Astrocyte of the spinal cord (primary cell): ENCODE results near the gene CARD9.

Experiments
- DNase-seq: peaks from one replicate; pipeline ENCODE4 v3.0.0; 2011; ENCODE audit warnings: low read depth, low spot score
- H3K4me3 ChIP-seq: 2 replicates; pipeline ENCODE4 v1.5.1; 2011; ENCODE audit warnings: low read depth, mild to moderate bottlenecking, low read length, moderate library complexity
- CTCF ChIP-seq: IDR thresholded peaks from 2 replicates; pipeline ENCODE4 v1.5.1; 2012; ENCODE audit warnings: low read depth, mild to moderate bottlenecking, low read length, inconsistent platforms
- in situ Hi-C: cut with HindIII; loops from 2 replicates; pipeline ENCODE4 v1.10.0; 2017; ENCODE audit warnings: low sequenced_read_pairs

The CARD9 gene

GRCh38 chr9:136359774-136360718 lies 13.4 kb downstream of the CARD9 start:
- no peak for DNase-seq
- in situ Hi-C loops = no loop called here
- no peak overlapping the region for H3K4me3 ChIP-seq
- no peak for TF ChIP-seq CTCF

- no peak for DNase-seq
- H3K4me3 ChIP-seq = no peak overlapping the region
- in situ Hi-C loops = no loop called here
- TF ChIP-seq CTCF = no peak
Measured at GRCh38 chr9:136358888-136359287, 14.6 kb downstream of the CARD9 start.

GRCh38 chr9:136358016-136358415 lies 15.5 kb downstream of the CARD9 start:
- TF ChIP-seq CTCF = no peak
- in situ Hi-C loops = no loop called here
- no peak overlapping the region for H3K4me3 ChIP-seq
- no peak for DNase-seq

- no peak overlapping the region for H3K4me3 ChIP-seq
- no peak for TF ChIP-seq CTCF
- in situ Hi-C loops = no loop called here
- DNase-seq = no peak
Measured at GRCh38 chr9:136357202-136357725, 16.2 kb downstream of the CARD9 start.

- in situ Hi-C loops = no loop called here
- no peak for TF ChIP-seq CTCF
- H3K4me3 ChIP-seq = no peak overlapping the region
- no peak for DNase-seq
Measured at GRCh38 chr9:136355616-136356557, 17.6 kb downstream of the CARD9 start.

- TF ChIP-seq CTCF = no peak
- DNase-seq = no peak
- in situ Hi-C loops = no loop called here
- H3K4me3 ChIP-seq = no peak overlapping the region
Measured at GRCh38 chr9:136354592-136355085, 18.8 kb downstream of the CARD9 start.
